Stimulated activated CD8-positive, alpha-beta memory T cell treated with anti-CD3 and anti-CD28 coated beads, Interleukin-4, amount 100 ng/mL, for 48 hours (primary cell): ENCODE data around the gene IRX2.

ENCODE experiments used
- DNase-seq: peaks from one replicate; pipeline ENCODE4 v3.0.0-alpha.2; 2020

The IRX2 gene

DNA sequence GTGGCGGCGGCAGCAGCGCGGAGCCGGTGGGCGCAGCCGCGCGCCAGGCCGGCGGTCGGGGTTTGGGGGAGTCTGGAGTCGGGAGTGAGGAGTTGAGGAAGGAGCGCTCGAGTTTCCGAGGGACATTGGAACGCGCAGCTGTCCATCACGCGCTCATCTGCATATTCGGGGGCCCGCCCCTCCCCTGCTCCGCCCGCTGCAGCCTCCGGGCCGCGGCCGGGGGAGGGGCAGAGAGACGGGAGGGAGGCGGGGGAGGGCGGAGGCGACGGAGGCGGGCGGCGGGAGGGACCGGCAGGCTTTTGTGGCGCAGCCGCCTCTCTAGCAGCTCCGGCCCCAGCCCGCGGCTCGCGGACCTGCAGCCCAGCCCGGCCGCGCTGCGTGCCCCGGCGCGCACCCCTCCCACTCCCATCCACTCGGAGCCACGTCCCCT, at the start of gene IRX2:
TSS of gene IRX2 (minus strand) at position 86 of the 430 bp plus-strand sequence. CDS start 264 bp downstream, outside the sequence.
- DNase-seq = no peak

GRCh38 chr5:2800035-2800434, 48.6 kb upstream of the IRX2 start:
- DNase-seq = no peak

- no peak for DNase-seq
Measured at GRCh38 chr5:2797981-2798380, 46.5 kb upstream of the IRX2 start.

DNA sequence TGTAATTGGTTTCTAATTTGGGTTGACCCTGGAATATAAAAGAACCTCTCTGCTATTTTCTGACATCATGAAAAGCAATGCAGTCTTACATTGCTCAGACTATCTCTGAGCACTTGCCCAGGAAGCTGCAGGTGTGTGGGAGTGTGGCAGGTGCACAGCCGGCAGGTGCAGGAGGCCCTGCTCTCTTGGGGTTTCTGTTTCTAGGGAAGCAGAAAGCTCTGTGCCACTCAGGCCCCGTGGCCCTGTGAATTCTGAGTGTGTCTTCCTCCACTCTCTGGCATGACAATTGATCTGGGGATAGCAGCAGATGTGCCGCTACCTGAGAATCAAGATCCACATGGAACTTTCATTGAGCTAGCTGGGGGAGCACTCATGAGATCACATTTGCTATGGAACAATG, 45.7 kb upstream of the IRX2 start:
- no peak for DNase-seq

GRCh38 chr5:2783223-2783622, 31.7 kb upstream of the IRX2 start:
- no peak for DNase-seq

DNA sequence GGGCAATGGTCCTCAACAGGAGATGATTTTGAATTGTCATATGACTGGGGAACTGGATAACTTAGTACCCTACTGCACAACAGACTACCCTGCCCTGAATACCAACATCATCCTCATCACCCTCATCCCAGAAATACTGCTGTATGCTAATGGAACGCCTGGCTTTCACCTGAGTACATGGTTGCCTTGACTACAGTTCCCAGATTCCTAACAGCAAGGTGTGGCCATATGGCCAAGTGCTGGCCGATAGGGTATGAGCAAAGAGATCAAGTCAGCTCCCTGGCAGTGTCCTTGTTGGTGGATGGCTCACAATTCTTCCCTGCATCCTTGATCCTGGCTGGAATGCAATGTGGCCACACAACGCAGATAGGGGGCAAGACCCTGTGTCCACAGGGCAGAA, 31.2 kb upstream of the IRX2 start:
- no peak for DNase-seq

DNA sequence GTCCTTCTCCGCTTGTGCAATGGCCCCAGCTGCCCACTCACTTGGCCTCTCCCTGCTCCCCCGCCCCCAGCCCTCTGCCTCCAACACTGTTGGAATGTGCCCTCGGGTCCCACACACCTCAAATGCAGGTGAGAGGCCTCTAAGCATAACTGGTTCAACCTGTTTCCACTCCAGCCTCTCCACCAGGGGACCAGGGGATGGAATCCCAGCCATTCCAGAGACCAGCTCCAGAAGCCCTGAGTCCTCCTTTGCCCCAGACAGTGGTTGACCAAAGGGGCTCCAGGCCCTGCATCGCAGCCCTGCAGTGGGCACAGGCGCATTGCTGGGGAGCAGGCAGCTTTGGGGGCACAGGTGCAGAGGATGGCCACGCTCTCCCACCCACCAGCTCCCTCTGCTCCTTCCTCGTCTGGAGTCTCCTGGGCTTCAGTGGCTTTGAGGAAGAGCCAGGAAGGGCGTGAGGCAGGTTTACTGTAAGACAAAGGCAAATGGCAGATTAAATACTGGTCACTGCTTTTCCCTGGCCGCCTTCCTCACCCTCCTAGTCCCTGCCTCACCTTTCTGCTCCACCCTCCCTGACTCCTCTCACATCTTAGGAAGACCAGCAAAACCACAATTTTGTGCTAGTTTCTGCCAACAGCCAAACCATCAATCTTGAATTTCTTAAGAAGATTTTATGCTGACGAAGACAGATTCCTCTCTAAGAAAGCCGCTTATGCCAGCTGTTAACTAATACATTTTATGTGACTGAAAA, 29.1 kb upstream of the IRX2 start:
- DNase-seq = no peak

DNA sequence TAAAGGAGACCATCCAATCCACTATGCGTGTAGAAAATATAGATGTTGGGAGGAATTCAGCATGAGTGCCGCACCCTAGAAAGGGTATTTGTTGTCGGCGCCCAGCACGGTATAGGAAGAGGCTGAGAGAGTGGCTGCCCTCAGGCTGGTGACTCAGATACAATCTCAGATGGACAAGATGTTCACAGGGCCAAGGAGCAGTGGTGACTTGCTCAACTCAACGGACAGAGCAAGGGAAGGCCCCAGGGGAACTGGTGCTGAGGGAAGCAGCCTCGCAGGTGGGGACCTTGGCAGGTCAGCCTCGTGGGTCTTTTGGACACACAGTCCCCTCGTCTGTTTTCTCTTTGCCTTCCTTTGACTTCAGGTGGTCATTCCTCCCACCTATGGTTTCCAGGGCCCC, 28.0 kb upstream of the IRX2 start:
- DNase-seq = no peak

GRCh38 chr5:2776337-2777302, 25.1 kb upstream of the IRX2 start:
- no peak for DNase-seq

GRCh38 chr5:2773327-2773726, 21.9 kb upstream of the IRX2 start:
- DNase-seq = no peak

DNA sequence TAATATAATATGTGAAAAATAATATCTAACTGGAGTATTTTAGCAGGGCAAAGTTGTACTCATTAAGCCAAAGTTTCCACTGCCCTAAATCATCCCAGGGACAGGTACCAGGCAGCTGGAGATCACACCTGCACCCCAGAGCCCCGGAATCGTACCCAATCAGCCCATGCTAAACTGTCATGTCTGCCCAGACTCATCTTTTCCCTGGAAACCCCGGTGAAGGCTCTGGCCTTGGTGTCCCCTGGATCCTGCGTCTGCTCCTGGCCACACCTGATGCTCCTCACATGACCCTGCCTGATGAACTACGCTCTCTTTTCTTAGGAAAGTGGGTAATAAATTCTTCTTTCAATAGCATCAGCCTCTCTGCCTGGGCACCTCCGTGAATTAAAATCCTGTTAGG, 15.6 kb upstream of the IRX2 start:
- no peak for DNase-seq

GRCh38 chr5:2764581-2764980, 13.1 kb upstream of the IRX2 start:
- DNase-seq = no peak

DNA sequence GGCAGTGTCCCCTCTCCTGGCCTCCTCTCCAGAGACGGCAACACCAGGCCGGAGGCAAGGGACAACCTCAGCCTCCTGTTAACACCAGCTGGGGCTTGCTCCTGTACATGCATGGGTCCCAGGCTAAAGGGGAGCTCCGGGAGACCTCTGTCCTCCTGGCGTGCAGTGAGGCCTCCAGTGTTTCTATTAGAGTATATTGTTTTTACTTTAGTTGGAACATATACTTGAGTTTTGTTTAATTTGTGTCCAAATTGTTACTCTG, 12.0 kb upstream of the IRX2 start:
- DNase-seq = no peak

DNA sequence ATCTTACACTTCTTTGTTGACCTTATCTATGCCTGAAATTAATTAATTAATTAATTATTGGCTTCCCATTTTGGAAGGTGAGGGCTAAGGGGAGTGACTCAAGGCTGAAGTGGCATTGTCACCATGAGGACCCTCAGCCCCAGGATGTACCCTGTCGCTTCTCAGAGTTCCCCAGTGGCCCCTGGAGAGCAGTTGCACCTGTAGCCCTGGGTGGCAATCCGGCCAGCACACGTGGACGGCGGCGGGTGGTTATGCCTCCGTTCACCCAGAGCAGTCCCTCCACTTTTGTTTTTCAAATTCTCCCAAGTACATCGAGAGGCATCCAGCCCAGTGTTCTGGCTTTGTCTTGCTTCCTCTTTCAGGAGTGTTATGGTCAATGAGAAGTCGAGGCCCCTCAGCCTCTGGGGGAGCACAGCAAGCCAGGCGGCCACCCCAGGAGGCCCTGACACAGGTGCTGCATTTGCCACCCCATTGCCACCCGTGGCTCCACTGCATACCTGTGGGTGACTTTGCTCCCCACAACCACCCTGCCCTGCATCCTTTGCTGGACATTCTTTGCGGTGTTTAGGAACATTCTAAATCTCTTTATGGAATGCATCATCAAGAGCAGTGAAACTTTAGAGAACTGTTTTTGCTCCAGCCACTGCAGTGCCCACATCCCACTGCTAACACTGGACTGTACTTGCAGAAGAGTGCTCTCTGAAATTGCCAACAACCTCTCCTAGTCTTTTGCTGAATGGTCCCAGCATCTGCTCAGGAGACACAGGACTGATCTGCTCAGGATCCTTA, 11.5 kb upstream of the IRX2 start:
- DNase-seq = no peak

DNA sequence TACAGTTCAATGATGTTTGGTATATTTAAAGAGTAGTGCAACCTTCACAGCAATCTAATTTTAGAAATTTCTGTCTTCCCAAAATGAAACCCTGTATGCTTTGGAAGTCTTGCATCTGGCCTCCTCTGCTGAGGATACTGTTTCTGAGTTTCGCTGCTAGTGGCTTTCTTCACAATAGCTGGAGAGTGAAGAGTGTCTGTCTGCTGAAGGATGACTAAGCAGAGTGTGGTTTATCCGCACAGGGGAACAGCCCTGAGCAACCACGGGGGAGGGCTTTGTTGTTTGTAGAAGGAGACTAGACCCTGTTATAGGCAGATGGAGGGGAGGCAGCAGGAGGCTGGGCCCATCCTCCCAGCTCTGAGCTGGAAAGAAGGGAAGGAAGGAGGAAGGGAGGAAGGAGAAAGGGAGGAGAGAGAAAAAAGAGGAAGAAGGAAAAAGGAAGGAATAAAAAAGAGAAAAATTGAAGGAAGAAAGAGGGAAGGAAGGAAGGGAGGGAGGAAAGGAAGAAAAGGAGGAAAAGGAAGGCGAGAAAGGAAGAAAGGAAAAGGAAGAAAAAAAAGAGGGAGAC, 10.5 kb upstream of the IRX2 start:
- no peak for DNase-seq

- no peak for DNase-seq
Measured at GRCh38 chr5:2759696-2760461, 8.4 kb upstream of the IRX2 start.

DNA sequence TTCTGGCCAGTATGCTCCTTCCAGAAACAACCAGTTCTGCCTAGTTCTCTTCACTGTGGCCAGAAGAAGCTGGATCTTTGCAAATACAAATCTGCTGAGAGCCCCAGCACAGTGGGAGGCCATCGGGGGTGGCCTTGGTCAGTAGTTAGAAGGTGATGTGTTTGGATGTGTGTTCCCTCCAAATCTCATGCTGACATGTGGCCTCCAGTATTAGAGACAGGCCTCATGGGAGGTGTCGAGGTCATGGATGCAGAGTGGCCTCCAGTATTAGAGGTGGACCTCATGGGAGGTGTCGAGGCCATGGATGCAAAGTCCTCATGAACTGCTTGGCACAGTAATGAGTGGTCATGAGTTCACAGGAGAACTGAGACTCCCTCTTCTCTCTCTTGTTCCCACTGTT, 7.6 kb upstream of the IRX2 start:
- DNase-seq = no peak

GRCh38 chr5:2758632-2759031, 7.2 kb upstream of the IRX2 start:
- DNase-seq = no peak

DNA sequence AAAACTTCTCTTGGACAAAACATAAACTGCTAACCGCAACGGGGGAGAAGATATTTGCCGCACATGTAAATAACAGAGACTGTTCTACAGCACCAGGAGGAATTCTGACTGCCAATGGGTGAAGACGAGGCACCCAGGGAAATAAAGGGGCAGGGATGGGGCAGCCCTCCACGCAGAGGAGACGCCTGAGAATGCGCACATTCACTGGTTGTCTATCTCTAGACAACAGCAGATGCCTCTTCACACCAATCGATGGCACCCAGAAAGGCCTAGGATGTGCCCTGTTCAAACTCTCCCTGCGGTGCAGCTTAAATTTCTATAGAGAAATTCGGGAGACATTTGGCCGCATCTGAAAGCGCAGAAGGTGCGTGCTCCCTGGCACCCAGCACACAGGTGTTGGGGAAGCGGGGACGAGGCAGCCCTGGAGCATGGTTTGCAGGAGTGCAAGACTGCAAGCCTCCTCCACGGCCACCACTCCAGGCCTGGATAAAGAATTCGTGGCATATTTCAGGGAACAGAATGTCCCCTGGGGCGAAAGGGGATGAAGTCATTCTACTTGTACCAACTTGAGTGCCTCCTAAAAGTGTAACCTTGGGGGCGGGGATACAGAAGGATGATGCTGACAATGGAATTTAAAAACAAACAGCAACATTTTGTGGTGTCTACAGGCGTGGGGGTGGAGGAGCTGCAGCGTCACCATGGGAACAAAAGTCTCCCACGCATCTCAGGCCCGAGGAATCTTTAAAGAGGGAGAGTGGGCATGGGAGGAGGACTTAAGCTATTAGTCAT, 6.3 kb upstream of the IRX2 start:
- DNase-seq = no peak

- DNase-seq = no peak
Measured at GRCh38 chr5:2756211-2757152, 5.0 kb upstream of the IRX2 start.
